Measurements from ENCODE around the gene SLC24A4. TPM values are rescaled to one million over a fixed set of nuclear protein-coding genes. Genes with fewer than 3 reads are reported as not detected.
A peak's percentile ranks its signal among the peaks of the same experiment; 100 is the strongest.

SLC24A4 gene
- total RNA-seq, 4 donors from 2014 or later: 0.35 to 0.49 TPM; not detected in 2

- H3K36me3 ChIP-seq: no peaks in the 10 kb centered on the region
- TF ChIP-seq POLR2A (IDR thresholded peaks at IDR 0.05) (no peak), CTCF (IDR thresholded peaks at IDR 0.05) (no peak)
- no peaks in the 10 kb centered on the region for H3K4me1 ChIP-seq
- H3K9me3 ChIP-seq: no peaks in the 10 kb centered on the region
- no peaks in the 10 kb centered on the region for H3K27me3 ChIP-seq
- H3K27ac ChIP-seq: peak overlapping the region in 1 of 2 donors; percentile 85
- intact Hi-C loops (cut with DNase I; ENCODE audit: low total_unique reads): no loop called here
- H3K4me3 ChIP-seq: no peak overlapping the region
- DNase-seq: no peak
These were observed 192.8 kb downstream of the SLC24A4 start for GRCh38 chr14:92515546-92516343.

GRCh38 chr14:92516344-92516965, 193.5 kb downstream of the SLC24A4 start:
- H3K4me1 ChIP-seq: no peaks in the 10 kb centered on the region
- DNase-seq: no peak
- TF ChIP-seq CTCF (IDR thresholded peaks at IDR 0.05) (no peak), POLR2A (IDR thresholded peaks at IDR 0.05) (no peak)
- intact Hi-C loops (cut with DNase I; ENCODE audit: low total_unique reads): no loop called here
- no peaks in the 10 kb centered on the region for H3K36me3 ChIP-seq
- H3K27me3 ChIP-seq: no peaks in the 10 kb centered on the region
- H3K27ac ChIP-seq: no peak overlapping the region
- no peaks in the 10 kb centered on the region for H3K9me3 ChIP-seq
- no peak overlapping the region for H3K4me3 ChIP-seq

- intact Hi-C loops (cut with DNase I; ENCODE audit: low total_unique reads): no loop called here
- no peak for TF ChIP-seq POLR2A (IDR thresholded peaks at IDR 0.05)
- no peak for TF ChIP-seq CTCF (IDR thresholded peaks at IDR 0.05)
- H3K36me3 ChIP-seq: no peaks in the 10 kb centered on the region
- H3K27ac ChIP-seq: no peak overlapping the region
- DNase-seq: no peak
- H3K4me3 ChIP-seq: no peak overlapping the region
- H3K9me3 ChIP-seq: no peaks in the 10 kb centered on the region
- no peaks in the 10 kb centered on the region for H3K27me3 ChIP-seq
- no peaks in the 10 kb centered on the region for H3K4me1 ChIP-seq
These were observed 194.1 kb downstream of the SLC24A4 start for GRCh38 chr14:92516966-92517506.

- H3K36me3 ChIP-seq: no peaks in the 10 kb centered on the region
- no peak overlapping the region for H3K27ac ChIP-seq
These were observed 194.8 kb downstream of the SLC24A4 start for GRCh38 chr14:92517761-92518160.

More at GRCh38 chr14:92517761-92518160, 194.8 kb downstream of the SLC24A4 start:
- TF ChIP-seq POLR2A (IDR thresholded peaks at IDR 0.05) (no peak), CTCF (IDR thresholded peaks at IDR 0.05) (no peak)
- no peaks in the 10 kb centered on the region for H3K9me3 ChIP-seq
- no peak overlapping the region for H3K4me3 ChIP-seq
- H3K27me3 ChIP-seq: no peaks in the 10 kb centered on the region
- DNase-seq: no peak
- intact Hi-C loops (cut with DNase I; ENCODE audit: low total_unique reads): no loop called here
- no peaks in the 10 kb centered on the region for H3K4me1 ChIP-seq

Data from uterus (tissue), 4 donors.